Activated CD4-positive, alpha-beta T cell treated with anti-CD3 and anti-CD28 coated beads, Interleukin-2, amount 50 U/mL, for 4 hours (primary cell): ENCODE measurements around the gene CPEB3.
"Not testable (repeated sequence)": the region's sequence is repeated elsewhere in the genome, so short reads cannot be mapped to it uniquely, and the experiment has no call there.

Experiments
- DNase-seq, 2 experiments: peaks; one replicate each; pipeline ENCODE4 v3.0.0-alpha.2; 2020

Gene CPEB3

GRCh38 chr10:92131275-92131820 is 159.5 kb downstream of the CPEB3 start:
- no peak for DNase-seq

GRCh38 chr10:92130622-92131274 is 160.1 kb downstream of the CPEB3 start:
- DNase-seq: no peak

- no peak for DNase-seq
Measured at GRCh38 chr10:92126100-92126650, 164.7 kb downstream of the CPEB3 start.

- no peak for DNase-seq
Measured at GRCh38 chr10:92125144-92125543, 165.7 kb downstream of the CPEB3 start.

DNA sequence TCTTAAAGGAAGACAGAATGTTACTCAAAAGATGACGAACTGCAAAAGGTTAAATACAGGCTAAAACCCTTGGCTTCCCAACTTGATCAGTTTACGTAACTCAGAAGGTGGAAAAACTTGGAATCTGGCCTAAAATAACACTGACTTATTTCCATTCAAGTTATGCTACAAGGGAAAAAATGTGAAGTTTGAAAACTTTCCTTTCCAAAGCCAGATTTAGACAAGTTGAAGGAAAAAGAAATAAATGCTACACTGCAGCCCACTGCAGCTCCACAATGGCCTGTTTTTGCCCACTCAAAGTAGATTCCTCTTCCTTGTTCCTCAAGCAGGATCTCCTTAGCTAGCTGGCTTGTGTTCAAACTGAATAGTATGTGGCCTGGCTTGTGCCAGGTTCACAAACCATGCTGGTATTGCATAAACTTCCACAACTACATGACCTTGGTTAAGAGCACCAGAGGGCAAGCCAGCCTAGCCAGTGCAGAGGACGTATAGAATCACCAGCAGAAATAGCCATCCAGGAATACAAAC is 166.2 kb downstream of the CPEB3 start:
- no peak for DNase-seq

GRCh38 chr10:92124020-92124419 is 166.9 kb downstream of the CPEB3 start:
- no peak for DNase-seq

GRCh38 chr10:92122941-92123450 is 167.9 kb downstream of the CPEB3 start:
- DNase-seq: no peak

- DNase-seq: no peak
Measured at GRCh38 chr10:92121686-92122492, 169.0 kb downstream of the CPEB3 start.

DNA sequence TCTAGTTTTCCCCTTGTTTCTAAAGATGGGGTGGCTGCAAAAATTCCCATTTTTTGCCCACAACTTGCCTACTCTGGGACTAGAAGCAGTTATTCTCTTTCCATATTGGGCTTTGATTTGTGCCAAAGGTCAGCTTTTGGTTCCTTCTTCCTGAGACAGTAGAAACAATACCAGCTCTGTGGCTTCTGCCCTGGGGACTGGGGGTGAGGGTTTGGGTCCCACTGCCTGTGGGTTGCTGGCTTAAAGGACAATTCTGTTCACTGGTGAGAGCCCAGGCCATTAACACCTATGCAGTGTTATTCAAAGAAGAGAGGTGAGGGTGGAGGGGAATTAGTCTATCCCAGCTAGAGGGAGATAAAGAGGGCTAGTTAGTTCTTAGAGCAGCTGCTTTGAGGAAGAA is 171.5 kb downstream of the CPEB3 start:
- DNase-seq: no peak

DNA sequence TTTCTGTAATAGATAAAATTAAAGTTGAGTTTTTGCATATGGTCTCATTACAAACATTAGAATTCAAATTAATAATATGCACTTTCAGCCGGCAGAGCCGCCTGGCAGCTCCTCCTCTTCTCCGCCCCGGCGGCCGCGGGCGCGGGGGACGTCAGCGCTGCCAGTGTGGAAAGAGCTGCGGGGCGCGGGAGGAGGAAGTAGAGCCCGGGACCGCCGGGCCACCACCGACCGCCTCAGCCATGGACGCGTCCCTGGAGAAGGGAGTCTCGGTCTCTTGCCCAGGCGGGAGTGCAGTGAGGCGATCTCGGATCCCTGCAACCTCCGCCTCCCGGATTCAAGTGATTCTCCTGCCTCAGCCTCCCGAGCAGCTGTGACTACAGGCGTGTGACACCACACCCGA is 176.0 kb downstream of the CPEB3 start:
- DNase-seq: not testable (repeated sequence)

GRCh38 chr10:92113911-92114600 is 176.8 kb downstream of the CPEB3 start:
- no peak for DNase-seq

DNA sequence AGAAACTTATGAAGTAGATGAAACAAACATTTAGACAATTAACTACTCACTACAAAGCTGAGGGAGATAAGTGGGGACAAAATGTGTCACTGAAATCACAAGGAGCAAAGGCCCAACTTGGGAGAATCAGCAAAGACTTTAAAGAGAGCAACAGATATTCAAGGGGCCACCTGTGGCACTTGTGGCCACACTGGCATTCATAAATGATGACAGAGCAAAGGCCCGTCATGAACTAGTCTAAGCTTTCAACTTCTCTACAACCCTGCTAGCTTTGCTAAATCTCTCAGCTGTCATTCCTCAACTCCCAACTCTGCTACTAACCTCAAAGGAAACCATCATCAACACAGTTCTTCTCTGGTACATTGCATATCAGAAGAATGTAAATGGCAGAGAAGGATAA is 178.4 kb downstream of the CPEB3 start:
- DNase-seq: no peak

DNA sequence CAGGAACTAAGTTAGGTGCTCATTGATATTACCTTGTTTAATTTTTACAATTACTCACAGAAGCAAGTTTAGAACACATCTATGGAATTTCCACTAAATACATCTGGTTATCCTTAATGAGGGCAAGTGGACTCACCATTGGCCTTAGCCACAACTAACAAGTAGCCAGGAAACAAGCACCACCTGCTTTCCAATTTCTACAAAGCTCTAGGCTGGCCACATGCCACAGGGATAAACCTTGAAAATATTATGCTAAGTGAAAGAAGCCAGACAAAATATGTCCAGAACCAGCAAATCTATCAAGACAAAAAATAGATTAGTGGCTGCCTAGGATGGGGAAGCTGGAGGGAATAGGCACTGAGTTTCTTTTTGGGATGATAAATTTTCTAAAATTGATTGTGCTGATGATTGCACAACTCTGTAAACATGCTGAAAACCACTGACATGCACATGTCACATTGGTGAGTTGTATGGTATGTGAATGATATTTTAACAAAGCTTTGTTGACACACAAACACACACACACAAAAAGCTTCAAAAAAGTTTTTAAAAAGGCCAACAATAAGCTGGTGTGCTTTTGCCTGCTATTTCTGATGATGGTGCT is 179.4 kb downstream of the CPEB3 start:
- DNase-seq: no peak

DNA sequence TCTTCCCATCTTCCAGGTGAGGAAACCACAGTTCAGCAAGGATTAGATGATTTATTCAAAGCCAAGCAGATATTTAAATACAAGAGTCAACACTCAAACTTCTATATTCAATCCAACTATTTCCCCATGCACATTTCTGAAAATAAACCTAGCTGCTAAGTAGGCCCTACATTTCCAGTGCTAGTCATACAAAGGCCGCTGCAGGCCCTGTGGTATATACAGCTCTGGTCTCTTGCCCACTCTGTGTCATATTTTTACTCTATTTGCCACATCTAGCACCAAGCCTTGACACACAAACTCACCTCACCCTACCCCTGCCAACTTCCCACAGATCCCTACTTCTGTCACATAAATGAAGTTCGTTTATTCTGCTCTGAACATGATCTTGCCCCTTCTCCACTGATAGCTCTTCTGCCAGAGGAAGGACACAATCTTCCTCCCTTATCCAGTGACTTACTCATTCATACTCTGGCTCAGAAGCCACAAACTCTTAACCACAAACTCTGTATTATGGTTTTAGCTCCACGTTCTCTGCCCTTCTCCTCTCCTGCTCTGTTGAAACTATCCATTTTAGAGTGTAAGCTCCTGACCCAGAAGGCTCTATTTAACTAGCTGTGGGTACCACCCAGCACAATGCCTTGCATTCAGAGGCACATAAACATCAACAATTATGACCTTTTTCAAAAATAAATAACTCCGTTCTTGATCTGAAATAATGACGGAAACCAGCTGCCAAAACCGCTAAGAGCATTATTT is 180.7 kb downstream of the CPEB3 start:
- no peak for DNase-seq

DNA sequence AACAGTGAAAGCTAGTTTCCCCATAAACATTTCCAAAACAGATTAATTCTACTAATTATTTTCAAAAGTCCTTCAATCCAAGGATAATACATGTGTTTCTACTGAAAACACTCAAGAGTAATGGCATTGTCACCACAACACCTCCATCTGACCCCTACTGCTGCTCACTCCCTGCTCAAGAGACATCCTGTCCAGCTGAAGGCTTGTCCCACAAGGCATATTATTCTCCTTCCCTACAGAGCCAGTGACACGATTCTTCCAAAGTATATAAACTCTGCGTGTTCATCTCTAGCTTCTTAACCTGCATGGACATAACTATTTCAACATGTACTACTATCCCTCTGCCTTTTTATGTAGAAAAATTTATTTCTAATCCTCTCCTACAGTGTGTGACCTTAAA is 182.1 kb downstream of the CPEB3 start:
- no peak for DNase-seq

DNA sequence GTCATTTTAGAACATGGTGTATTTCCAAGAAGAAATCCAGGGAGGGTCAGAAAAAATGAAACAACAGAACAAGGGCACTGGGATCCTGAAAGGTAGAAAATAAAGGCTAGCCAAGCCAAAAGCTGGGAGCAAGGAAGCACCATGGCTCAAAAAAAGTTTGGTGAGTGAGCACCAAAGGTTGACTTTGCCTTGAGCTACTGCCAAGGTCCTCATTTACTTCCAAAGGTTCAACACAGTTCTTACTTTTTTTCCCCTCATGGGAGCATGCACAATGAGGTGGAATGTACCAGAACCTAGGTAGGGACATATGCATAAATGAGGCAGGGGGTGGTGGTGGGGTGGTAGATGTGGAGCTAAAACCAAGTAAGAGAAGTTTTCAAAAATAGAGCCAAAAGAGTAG is 182.8 kb downstream of the CPEB3 start:
- no peak for DNase-seq

DNA sequence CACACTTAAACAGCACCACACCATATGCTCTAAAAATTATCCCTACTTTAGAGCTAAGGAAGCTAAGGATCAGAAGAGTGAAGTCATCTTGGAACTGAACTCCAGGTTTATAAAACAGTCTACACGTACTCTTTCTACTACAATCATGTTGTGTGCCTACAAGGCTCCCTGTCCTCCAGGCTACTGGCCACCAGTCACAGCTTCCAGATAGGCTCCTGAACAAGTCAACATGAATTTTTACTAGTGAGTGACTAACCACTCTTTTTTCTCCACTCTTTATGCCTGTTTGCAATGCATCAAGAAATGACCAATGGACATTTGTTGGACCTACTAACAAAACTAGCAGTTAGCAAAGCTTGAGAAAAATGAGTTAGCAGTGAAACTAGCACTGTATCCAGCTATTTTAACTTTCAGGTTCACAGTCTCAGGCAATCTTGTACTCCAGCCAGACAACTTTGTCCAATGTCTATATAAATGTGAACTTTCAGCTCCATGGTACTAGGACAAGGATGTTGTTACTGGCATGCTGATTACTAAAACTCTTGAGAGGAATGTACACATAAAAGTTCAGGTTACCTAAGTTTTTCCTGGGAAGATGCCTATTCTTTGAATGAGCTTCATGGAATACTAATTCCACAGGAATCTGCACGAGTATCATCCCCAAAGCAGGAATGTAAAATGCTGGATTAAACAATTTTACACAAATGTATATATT is 187.3 kb downstream of the CPEB3 start:
- DNase-seq: no peak

DNA sequence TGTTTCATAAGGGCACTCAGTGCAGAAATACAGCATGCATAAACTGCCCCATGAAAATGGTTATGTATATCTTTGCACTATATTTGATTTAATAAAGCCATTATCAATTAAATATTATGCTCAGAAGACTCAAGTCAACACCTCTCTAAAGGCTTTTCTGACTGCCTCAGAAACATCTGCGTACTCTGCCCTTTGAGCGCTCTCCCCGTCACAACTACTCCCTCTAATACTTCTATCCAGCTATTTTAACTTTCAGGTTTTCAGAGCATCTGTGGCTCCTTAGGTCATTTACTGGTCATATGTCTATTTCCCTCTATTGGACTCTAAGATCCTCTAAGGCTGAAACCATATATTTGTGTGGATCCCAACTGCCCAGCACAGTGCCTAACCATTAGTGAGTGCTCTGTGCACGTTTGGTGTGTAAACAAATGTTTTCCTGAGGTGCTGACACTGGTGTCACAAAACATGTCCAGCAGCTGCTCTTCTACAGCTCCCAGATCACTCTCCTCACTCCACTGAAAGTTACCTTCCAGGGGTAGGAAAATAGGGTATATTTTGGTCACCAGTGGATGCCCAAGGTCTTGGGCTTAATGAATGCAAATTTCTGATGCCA is 188.2 kb downstream of the CPEB3 start:
- no peak for DNase-seq

DNA sequence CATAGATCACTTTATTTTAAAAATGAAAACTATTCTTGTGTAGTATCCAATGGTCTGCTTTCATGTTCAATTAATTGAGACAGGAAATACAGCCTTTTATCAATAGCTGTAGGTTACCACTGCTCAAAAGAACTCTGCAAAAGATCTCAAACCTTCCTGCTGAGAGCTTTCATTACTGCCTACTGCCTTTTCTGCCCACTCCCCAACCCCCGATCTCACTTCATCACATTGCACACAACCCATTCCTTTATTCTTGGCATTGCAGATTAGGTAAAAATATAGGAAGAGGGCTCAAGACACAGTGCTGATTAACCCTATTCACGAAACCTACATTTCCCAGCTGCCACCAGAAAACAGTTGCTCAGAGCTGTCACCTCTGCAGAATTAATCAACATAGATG is 195.9 kb downstream of the CPEB3 start:
- DNase-seq: no peak

GRCh38 chr10:92091965-92092364 is 198.9 kb downstream of the CPEB3 start:
- no peak for DNase-seq
